Adrenal gland (tissue), 5 donors: Measurements from ENCODE around the gene ARFGEF2.

Experiments used
- CTCF ChIP-seq, 6 experiments: fragments of 450-650 bp in 4 of 6; fragments of 200-600 bp in 2 of 6; sonication (generic) in 1 of 6; IDR thresholded peaks; 1 replicate in 5 of 6; 2 replicates in 1 of 6; pipeline versions ENCODE4 v1.5.1 to v1.8.0; 2016 to 2021; ENCODE audit warnings: antibody characterized with exemption in 6 of 6, mild to moderate bottlenecking in 2 of 6, moderate library complexity in 1 of 6
- POLR2A ChIP-seq, 2 donors: fragments of 450-650 bp; IDR thresholded peaks; one replicate each; pipeline ENCODE4 v1.6.1; 2017; ENCODE audit warnings: antibody characterized with exemption in 2 of 2, mild to moderate bottlenecking in 2 of 2, moderate library complexity in 1 of 2
- donor health status: DM: no; HTN: no; CAD: no.

- no peak for TF ChIP-seq CTCF (IDR thresholded peaks at IDR 0.05)
- no peak for TF ChIP-seq POLR2A (IDR thresholded peaks at IDR 0.05)
Observed at GRCh38 chr20:48953653-48954052, 32.1 kb downstream of the ARFGEF2 start.
